Activated T-helper 1 cell treated with anti-CD3 and anti-CD28 coated beads, Interleukin-12 subunit alpha, Interleukin-12 subunit beta, Interleukin-2, Interleukin-4 antibody, amounts not matched to agents 30 ng/mL and 10 ng/mL and 1 ng/mL, durations not matched to agents 14 hours and 24 hours and 36 hours (primary cell): ENCODE measurements around the gene CERS1. TPM values are rescaled to one million over a fixed set of nuclear protein-coding genes. Genes with fewer than 3 reads are reported as not detected.

Experiments
- total RNA-seq: library from RNA; stranded (reverse); gene quantifications from 2 replicates; pipeline ENCODE4 v1.2.3, GENCODE V29; 2022

Gene CERS1
- total RNA-seq, 1 donor from 2014 or later: not detected

Other genes with a start within 250 kb of the CERS1 start
- 6.1 and 7.6 TPM in 2 replicates for gene CRTC1, start 212.5 kb downstream of the CERS1 start, total RNA-seq
- not detected in 2 replicates for gene COMP, start 104.9 kb downstream of the CERS1 start, total RNA-seq
- gene UPF1, start 64.2 kb downstream of the CERS1 start, total RNA-seq: 102 and 113 TPM in 2 replicates
- 221 and 229 TPM in 2 replicates for gene COPE, start 23.2 kb upstream of the CERS1 start, total RNA-seq
- gene DDX49, start 23.6 kb upstream of the CERS1 start, total RNA-seq: 101 and 114 TPM in 2 replicates
- gene HOMER3, start 45.1 kb upstream of the CERS1 start, total RNA-seq: 0.29 and 0.75 TPM in 2 replicates
- gene SUGP2, start 137.4 kb upstream of the CERS1 start, total RNA-seq: 114 and 128 TPM in 2 replicates
- 54.9 and 56.5 TPM in 2 replicates for gene ARMC6, start 137.4 kb upstream of the CERS1 start, total RNA-seq
- gene SLC25A42, start 167.8 kb upstream of the CERS1 start, total RNA-seq: 7.8 and 10.8 TPM in 2 replicates
- gene TMEM161A, start 242.3 kb upstream of the CERS1 start, total RNA-seq: 46.0 and 48.9 TPM in 2 replicates